LoVo (cell line): Measurements from ENCODE around the gene VAV1.
"Not testable (repeated sequence)": the region's sequence is repeated elsewhere in the genome, so short reads cannot be mapped to it uniquely, and the experiment has no call there.

Source experiments
- DNase-seq: peaks from one replicate; pipeline ENCODE4 v3.0.0-alpha.2; 2016; ENCODE audit warnings: low spot score

VAV1 gene

GRCh38 chr19:6761053-6761676 is 11.3 kb upstream of the VAV1 start:
- DNase-seq: no peak

GRCh38 chr19:6762253-6762797 is 10.2 kb upstream of the VAV1 start:
- DNase-seq: not testable (repeated sequence)

DNA sequence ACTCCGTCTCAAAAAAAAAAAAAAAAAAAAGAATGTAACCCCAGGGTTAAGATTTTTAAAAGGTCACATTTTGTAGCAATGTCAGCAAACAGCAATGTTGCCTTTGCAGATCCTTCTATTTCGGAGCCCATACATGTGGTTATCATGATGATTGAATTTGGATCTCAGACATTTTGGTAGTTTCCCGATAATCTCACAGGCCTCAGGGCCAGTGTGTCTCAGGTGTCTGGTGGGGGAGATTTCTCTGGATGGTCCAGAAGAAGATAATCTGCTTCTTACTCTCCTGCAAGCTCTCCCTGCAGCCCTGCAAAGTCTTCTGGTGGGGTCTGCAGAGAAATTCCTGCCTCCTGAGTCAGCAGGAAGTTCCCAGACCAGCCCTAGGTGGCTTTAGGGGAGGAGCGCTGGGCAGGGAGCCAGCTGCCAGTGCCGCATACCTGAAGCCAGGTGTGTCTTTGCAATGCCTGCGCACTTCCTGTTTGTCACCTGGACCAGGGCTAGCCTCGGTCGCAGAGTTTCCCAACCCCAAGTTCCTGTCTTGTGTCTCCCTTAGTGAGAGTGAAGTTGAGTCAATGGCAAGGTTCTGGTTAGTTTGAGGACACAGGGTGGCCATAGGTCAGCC is 6.7 kb upstream of the VAV1 start:
- peak; percentile 98 for DNase-seq

DNA sequence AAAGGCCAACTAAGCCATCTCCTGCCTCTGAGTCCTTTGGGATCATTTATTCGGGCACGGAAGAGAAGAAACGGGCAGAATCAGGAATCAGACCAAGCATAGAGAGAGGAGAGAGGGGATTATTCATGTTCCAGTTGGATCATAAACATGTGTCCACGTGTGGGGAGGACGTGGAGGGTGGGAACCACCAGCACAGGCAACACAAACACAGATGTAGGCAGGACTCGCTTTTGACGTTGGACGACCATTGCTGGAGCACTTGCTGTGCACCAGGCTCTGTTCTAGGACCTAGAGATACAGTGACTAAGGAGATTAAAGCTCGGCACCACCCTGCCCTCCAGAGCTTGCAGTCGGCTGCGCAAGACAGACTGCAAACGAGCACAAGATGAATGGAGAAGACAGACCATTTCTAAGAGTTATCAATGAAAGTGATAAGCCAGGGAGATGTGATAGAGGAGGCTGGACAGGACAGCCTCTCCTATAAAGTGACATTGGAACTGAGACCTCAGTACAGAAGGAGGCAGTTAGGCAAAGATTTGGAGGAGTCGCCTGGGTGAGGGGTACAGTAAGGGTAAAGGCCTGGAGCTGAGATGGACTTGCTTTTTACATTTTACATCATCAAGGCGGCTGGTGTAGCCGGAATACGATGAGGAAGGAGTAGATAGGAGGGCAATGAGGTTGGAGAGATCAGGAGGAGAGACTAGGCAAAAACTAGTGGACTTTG is 6.0 kb upstream of the VAV1 start:
- DNase-seq: peak; percentile 25

GRCh38 chr19:6767081-6767356 is 5.5 kb upstream of the VAV1 start:
- peak; percentile 70 for DNase-seq

- DNase-seq: peak; percentile 95
These were observed 4.9 kb upstream of the VAV1 start, which contains the start of gene SH2D3A for GRCh38 chr19:6767357-6768235. TSS of gene SH2D3A (minus strand) at chr19:6767435. CDS start at chr19:6763748, 3,687 bp downstream.

GRCh38 chr19:6768236-6768785 is 4.2 kb upstream of the VAV1 start:
- no peak for DNase-seq

DNA sequence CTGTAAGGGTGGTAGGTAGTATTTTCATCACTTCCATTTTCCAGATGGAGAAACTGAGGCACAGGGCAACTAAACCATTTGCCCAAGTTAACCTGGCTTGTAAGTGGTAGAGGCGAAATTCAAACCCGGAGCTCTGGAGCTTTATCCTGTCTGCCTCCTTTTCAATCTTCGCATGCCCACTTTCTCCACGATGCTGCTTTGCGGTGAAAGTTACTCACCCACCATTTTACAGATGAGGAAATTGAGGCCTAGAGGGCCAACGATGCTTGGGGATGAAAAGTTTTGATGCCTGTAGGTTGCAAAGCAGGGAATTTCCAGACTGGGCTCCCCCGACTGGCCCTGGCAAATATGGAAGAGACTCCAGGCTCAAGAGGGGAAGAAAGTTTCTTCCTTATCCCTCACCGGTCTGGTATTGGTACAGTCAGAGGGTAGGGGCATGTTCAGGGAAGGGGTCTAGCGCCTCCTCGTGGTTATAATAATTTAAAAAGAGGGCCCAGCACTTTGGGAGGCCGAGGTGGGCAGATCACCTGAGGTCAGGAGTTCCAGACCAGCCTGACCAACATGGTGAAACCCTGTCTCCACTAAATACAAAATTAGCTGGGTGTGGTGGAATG is 3.4 kb upstream of the VAV1 start:
- DNase-seq: no peak

DNA sequence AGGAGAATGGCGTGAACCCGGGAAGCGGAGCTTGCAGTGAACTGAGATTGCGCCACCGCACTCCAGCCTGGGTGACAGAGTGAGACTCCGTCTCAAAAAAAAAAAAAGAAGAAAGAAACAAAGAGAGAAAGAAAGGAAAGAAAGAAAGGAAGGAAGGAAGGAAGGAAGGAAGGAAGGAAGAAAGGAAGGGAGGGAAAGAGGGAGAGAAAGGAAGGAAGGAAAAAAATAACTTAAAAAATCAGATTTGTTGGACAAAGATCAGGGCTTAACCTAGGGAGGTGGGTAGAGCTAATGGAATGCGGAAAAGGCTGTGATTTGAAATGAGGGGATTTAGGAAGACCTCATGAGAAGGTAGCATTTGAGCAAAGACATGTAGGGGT is 870 bp upstream of the VAV1 start:
- DNase-seq: not testable (repeated sequence)

DNA sequence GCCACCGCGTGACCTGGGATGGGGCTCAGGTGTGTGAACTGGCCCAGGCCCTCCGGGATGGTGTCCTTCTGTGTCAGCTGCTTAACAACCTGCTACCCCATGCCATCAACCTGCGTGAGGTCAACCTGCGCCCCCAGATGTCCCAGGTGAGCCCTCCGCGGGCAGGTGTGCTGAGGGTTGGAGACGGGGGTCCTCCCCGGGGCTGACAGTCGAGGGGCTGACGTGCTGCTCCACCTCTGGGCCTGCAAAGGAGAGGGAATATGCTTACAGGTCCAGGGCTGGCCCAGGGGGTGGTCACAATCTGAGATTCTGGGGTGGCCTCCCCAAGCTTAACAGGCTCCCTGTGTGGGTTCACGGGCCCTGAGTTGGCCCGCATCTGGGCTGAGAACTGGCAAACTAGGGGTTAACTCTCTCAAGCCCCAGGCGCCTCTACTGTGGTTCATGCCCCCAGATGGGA is 386 bp downstream of the VAV1 start:
- DNase-seq: no peak

GRCh38 chr19:6773323-6773931 is 919 bp downstream of the VAV1 start:
- no peak for DNase-seq

- no peak for DNase-seq
These were observed 2.6 kb downstream of the VAV1 start for GRCh38 chr19:6774821-6775707.

DNA sequence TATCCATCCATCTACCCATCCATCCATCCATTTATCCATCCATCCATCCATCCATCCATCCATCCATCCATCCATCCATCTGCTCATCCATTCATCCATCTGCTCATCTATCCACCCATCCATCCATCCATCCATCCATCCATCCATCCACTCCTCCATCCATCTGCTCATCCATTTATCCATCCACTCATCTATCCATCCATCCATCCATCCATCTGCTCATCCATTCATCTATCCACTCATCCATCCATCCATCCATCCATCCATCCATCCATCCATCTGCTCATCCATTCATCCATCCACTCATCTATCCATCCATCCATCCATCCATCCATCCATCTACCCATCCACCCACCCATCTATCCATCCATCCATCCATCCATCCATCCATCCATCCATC is 3.5 kb downstream of the VAV1 start:
- DNase-seq: not testable (repeated sequence)

DNA sequence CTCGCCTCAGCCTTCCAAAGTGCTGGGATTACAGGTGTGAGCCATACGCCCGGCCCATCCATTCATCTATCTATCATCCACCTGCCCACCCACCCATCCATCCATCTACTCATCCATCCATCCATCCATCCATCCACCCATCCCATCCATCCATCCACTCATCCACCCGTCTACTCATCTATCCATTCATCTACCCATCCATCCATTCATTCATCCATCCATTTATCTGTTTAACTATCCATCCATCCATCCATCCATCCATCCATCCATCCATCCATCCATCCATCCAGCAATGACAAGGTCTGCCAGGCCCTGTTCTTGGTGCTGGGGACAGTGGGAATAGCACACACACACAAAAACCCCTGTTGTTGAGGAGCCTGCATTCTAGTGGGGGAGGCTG is 4.5 kb downstream of the VAV1 start:
- no peak for DNase-seq

- DNase-seq: no peak
These were observed 4.9 kb downstream of the VAV1 start for GRCh38 chr19:6777434-6777833.

DNA sequence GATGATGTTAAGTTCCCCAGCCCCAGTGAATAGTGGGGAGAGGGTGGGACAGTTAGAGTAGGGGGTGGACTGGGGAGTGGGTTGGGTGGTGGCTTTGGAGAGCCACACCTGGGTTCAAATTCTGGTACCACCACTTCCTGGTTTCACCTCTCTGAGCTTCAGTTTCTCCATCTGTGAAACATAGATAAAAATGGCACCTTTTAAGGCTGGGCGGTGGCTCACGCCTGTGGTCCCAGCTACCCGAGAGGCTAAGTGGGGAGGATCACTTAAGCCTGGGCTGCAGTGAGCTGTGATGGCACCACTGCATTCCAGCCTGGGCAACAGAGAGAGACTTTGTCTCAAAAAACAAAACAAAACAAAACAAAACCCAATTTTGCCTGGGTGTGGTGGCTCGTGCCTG is 5.9 kb downstream of the VAV1 start:
- DNase-seq: no peak

GRCh38 chr19:6779206-6779605 is 6.7 kb downstream of the VAV1 start:
- no peak for DNase-seq

DNA sequence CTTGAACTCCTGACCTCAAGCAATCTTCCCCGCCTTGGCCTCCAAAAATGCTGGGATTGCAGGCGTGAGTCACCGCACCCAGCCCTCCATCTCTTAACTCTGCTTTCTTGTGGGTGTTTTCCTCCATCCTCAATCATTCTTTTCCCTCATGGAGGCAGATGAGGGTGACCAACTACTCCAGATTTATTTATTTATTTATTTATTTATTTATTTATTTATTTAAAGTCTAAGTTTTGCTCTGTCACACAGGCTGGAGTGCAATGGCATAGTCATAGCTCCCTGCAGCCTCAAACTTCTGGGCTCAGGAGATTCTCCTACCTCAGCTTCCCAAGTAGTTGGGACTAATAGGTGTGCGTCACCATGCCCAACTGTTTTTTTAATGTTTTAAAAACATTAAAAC is 14.9 kb downstream of the VAV1 start:
- no peak for DNase-seq

- DNase-seq: no peak
These were observed 16.4 kb downstream of the VAV1 start for GRCh38 chr19:6788896-6789295.
